HFFc6 (cell line): ENCODE results near the gene PLD5. TPM values are rescaled to one million over a fixed set of nuclear protein-coding genes. Genes with fewer than 3 reads are reported as not detected.
"Not testable (repeated sequence)": the region's sequence is repeated elsewhere in the genome, so short reads cannot be mapped to it uniquely, and the experiment has no call there.

Source experiments
- DNase-seq: peaks from one replicate; pipeline ENCODE4 v3.0.0-alpha.2; 2018
- H3K27ac Mint-ChIP-seq: 2 replicates; pipeline ENCODE4 v1.8.0; 2020; ENCODE audit warnings: mild to moderate bottlenecking, mixed read lengths
- H3K27me3 Mint-ChIP-seq: 2 replicates; pipeline ENCODE4 v1.8.0; 2021; ENCODE audit warnings: mild to moderate bottlenecking, moderate library complexity, mixed read lengths; ENCODE audit not compliant: insufficient read depth
- H3K36me3 Mint-ChIP-seq: 2 replicates; pipeline ENCODE4 v1.8.0; 2021; ENCODE audit warnings: low read depth, mixed read lengths
- H3K4me1 Mint-ChIP-seq: 2 replicates; pipeline ENCODE4 v1.8.0; 2020; ENCODE audit warnings: low read depth, mixed read lengths
- H3K4me3 Mint-ChIP-seq: 2 replicates; pipeline ENCODE4 v1.8.0; 2020; ENCODE audit warnings: mild to moderate bottlenecking, moderate library complexity, mixed read lengths
- H3K9me3 Mint-ChIP-seq: 2 replicates; pipeline ENCODE4 v1.8.0; 2020; ENCODE audit warnings: mild to moderate bottlenecking, mixed read lengths
- CTCF ChIP-seq: fragments of 200-600 bp; sonication (generic); IDR thresholded peaks from 2 replicates; pipeline ENCODE4 v1.5.0; 2021; ENCODE audit warnings: antibody characterized with exemption, mild to moderate bottlenecking
- total RNA-seq, 6 experiments: library from RNA; stranded (reverse); fragmentation: NEBNext Ultra II Directional; extraction: Animal tissue kit (Norgen Biotek cat#: 25700); gene quantifications; 2 replicates in 1 of 6; 3 replicates in 5 of 6; pipeline ENCODE4 v1.2.3, GENCODE V29; 2021

Gene PLD5
- total RNA-seq, 6 experiments from 2014 or later: not detected

DNA sequence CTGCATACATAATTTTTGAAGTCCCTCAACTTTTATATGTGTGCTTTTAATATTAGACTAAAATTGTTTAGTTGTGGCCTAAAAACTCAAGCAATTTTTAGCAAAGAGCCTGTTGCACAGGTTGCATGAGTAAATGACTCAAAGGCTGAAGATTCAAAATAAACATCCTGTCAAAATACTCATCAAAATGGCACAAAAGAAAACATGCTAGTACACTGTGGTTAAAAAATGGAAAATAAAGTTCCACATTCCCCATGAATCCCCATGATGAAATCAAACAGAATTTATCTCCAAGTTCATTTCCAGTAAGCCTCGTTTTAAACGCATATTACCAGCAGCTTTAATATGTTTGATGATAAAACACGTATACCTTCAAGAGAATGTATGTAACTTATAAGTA, 295.5 kb downstream of the PLD5 start:
- TF ChIP-seq CTCF: no peak
- H3K9me3 Mint-ChIP-seq: peaks cover 39% of the 10 kb centered on the region
- H3K4me1 Mint-ChIP-seq: no peaks in the 10 kb centered on the region
- H3K27me3 Mint-ChIP-seq: no peaks in the 10 kb centered on the region
- no peak for DNase-seq
- H3K27ac Mint-ChIP-seq: no peak overlapping the region
- no peak overlapping the region for H3K4me3 Mint-ChIP-seq
- H3K36me3 Mint-ChIP-seq: no peaks in the 10 kb centered on the region

DNA sequence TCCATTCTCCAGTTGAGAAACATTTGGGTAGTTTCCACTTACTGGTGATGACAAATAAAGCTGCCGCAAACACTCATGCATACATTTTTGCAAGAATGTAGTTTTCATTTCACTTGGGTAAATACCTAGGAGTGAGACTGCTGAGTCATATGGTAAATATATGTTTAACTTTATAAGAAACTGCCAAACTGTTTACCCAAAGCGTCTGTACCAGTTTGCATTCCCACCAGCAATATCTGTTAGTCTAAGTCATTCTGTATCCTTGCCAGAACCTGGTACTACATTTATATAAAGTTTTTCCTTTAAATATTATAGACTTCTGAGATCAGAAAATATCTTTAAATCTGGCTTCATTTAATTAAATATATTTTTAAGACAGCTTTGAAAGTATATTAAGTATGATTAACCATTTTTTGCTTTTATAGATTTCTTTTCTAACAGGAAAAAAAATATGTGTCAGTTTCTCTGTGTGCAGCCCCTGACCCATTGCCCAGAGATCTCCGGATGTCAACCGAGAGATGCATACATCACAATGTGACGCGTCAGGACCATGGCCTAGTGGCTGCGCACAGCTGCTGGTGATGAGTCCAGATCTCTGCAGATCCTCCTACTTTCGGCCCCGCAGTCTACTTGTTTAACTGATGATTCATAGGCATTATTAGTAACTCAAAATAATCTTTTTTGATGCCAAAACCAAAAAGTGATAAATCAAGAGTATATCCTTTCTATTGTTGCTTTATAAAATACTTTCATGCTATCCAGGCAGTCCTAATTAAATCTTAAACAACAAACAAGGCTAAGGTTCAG, 298.5 kb downstream of the PLD5 start:
- TF ChIP-seq CTCF: no peak
- Mint-ChIP-seq H3K4me3 (no peak overlapping the region), H3K4me1 (no peaks in the 10 kb centered on the region), H3K36me3 (no peaks in the 10 kb centered on the region), H3K9me3 (peaks cover 37% of the 10 kb centered on the region), H3K27me3 (no peaks in the 10 kb centered on the region), H3K27ac (no peak overlapping the region)
- DNase-seq: no peak

GRCh38 chr1:242224878-242225766, 299.4 kb downstream of the PLD5 start:
- not testable (repeated sequence) for H3K27me3 Mint-ChIP-seq, H3K27ac Mint-ChIP-seq, H3K4me1 Mint-ChIP-seq, H3K36me3 Mint-ChIP-seq, DNase-seq, H3K4me3 Mint-ChIP-seq
- H3K9me3 Mint-ChIP-seq: peaks cover 37% of the 10 kb centered on the region

DNA sequence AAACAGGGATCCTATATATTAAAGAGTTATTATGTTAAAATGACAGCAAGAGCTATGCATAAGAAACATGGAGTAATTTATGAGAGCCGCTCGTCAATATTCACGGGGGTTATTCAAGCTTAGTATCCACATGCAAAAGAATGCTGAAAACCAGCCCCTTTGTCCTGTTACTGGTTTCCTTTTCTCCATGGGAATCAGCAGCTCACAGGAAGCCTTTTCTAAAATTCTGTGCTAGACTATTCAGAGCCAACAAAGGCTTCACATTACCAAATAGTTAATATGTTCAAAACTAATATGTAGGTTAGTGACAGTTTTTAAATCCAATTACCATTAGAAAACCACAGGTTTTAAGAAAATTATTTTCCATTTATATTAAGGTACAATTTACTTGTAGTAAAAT, 300.0 kb downstream of the PLD5 start:
- H3K4me1 Mint-ChIP-seq: no peaks in the 10 kb centered on the region
- no peak overlapping the region for H3K4me3 Mint-ChIP-seq
- no peak overlapping the region for H3K27ac Mint-ChIP-seq
- no peaks in the 10 kb centered on the region for H3K27me3 Mint-ChIP-seq
- peaks cover 37% of the 10 kb centered on the region for H3K9me3 Mint-ChIP-seq
- no peak for TF ChIP-seq CTCF
- H3K36me3 Mint-ChIP-seq: no peaks in the 10 kb centered on the region
- no peak for DNase-seq

DNA sequence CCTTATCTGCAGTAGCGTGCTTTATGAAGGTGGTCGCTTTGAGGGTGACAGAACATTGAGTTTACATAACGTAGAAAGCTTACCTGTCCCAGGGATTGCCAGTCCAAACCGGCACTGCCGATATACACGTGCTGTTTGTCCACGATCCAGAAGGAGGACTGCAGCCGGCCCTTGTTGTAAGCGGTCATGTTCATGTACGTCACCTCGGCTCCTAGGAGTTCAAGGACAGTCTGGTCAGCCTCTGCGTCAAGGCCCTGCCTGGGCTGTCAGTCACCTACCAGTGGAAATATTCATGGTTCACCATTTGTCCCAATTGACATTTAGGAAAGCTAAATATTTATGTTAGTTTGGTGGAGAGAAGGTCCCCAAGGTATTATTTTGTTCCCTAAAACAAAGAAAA, 304.6 kb downstream of the PLD5 start:
- Mint-ChIP-seq H3K27me3 (no peaks in the 10 kb centered on the region), H3K27ac (no peak overlapping the region)

More for the DNA sequence above, 304.6 kb downstream of the PLD5 start:
- Mint-ChIP-seq H3K9me3 (peaks cover 54% of the 10 kb centered on the region), H3K4me1 (no peaks in the 10 kb centered on the region), H3K36me3 (peaks cover 4% of the 10 kb centered on the region; the same call in 1 of the 2 replicates), H3K4me3 (no peak overlapping the region)
- DNase-seq: no peak
- no peak for TF ChIP-seq CTCF
